ENCODE measurements around the gene ZBED4. TPM values are rescaled to one million over a fixed set of nuclear protein-coding genes. Genes with fewer than 3 reads are reported as not detected.

Gene ZBED4
- total and polyA plus RNA-seq, 4 donors = 2.1 to 10.3 (median 4.8) TPM

GRCh38 chr22:49910229-49911155 lies 56.8 kb downstream of the ZBED4 start:
- no peak for DNase-seq (ENCODE audit: low spot score)
- TF ChIP-seq NR2F2 (IDR thresholded peaks at IDR 0.05) = no peak
- TF ChIP-seq HNF4G (IDR thresholded peaks at IDR 0.05) = no peak
- TF ChIP-seq, protein P1, sequence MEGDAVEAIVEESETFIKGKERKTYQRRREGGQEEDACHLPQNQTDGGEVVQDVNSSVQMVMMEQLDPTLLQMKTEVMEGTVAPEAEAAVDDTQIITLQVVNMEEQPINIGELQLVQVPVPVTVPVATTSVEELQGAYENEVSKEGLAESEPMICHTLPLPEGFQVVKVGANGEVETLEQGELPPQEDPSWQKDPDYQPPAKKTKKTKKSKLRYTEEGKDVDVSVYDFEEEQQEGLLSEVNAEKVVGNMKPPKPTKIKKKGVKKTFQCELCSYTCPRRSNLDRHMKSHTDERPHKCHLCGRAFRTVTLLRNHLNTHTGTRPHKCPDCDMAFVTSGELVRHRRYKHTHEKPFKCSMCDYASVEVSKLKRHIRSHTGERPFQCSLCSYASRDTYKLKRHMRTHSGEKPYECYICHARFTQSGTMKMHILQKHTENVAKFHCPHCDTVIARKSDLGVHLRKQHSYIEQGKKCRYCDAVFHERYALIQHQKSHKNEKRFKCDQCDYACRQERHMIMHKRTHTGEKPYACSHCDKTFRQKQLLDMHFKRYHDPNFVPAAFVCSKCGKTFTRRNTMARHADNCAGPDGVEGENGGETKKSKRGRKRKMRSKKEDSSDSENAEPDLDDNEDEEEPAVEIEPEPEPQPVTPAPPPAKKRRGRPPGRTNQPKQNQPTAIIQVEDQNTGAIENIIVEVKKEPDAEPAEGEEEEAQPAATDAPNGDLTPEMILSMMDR (IDR thresholded peaks at IDR 0.05; ENCODE audit: low read depth, low read length, missing input control) = no peak
- WGBS = 89% methylated on average over 27 of the region's 27 CpGs
- no peak overlapping the region for H3K4me3 ChIP-seq (ENCODE audit: low read depth in 1 of 3, low read length in 3 of 3)
- H3K9me3 ChIP-seq (ENCODE audit: control insufficient read depth in 4 of 4, low read length in 3 of 4) = no peaks in the 10 kb centered on the region
- H3K36me3 ChIP-seq (ENCODE audit: control insufficient read depth in 4 of 4, insufficient read depth in 3 of 4, low read depth in 1 of 4, low read length in 3 of 4) = peaks cover 11 to 49% (median 15%) of the 10 kb centered on the region in 4 donors
- no peaks in the 10 kb centered on the region for H3K4me1 ChIP-seq (ENCODE audit: control insufficient read depth in 4 of 4, insufficient read depth in 4 of 4, low read length in 3 of 4)
- no peak overlapping the region for H3K9ac ChIP-seq (ENCODE audit: low read depth in 1 of 2, low read length in 2 of 2)
- H3K27ac ChIP-seq (ENCODE audit: low read depth in 1 of 2, low read length in 2 of 2) = no peak overlapping the region
- H3K27me3 ChIP-seq (ENCODE audit: control insufficient read depth in 4 of 4, insufficient read depth in 4 of 4, low read length in 3 of 4) = no peaks in the 10 kb centered on the region

GRCh38 chr22:49911881-49912625 lies 58.4 kb downstream of the ZBED4 start:
- 90% methylated on average over 30 of the region's 30 CpGs for WGBS
- H3K27me3 ChIP-seq (ENCODE audit: control insufficient read depth in 4 of 4, insufficient read depth in 4 of 4, low read length in 3 of 4) = no peaks in the 10 kb centered on the region
- H3K27ac ChIP-seq (ENCODE audit: low read depth in 1 of 2, low read length in 2 of 2) = no peak overlapping the region
- peaks cover 10 to 39% (median 13%) of the 10 kb centered on the region in 4 donors for H3K36me3 ChIP-seq (ENCODE audit: control insufficient read depth in 4 of 4, insufficient read depth in 3 of 4, low read depth in 1 of 4, low read length in 3 of 4)
- no peak overlapping the region for H3K9ac ChIP-seq (ENCODE audit: low read depth in 1 of 2, low read length in 2 of 2)
- H3K4me1 ChIP-seq (ENCODE audit: control insufficient read depth in 4 of 4, insufficient read depth in 4 of 4, low read length in 3 of 4) = peaks cover 0 to 4% (median 2%) of the 10 kb centered on the region in 4 donors
- H3K4me3 ChIP-seq (ENCODE audit: low read depth in 1 of 3, low read length in 3 of 3) = no peak overlapping the region
- DNase-seq (ENCODE audit: low spot score) = no peak
- no peaks in the 10 kb centered on the region for H3K9me3 ChIP-seq (ENCODE audit: control insufficient read depth in 4 of 4, low read length in 3 of 4)
- TF ChIP-seq, protein P1 (IDR thresholded peaks at IDR 0.05; ENCODE audit: low read depth, low read length, missing input control) = no peak
- TF ChIP-seq YY1 (IDR thresholded peaks at IDR 0.05) (no peak), HNF4G (IDR thresholded peaks at IDR 0.05) (no peak), FOXA1 (IDR thresholded peaks at IDR 0.05) (no peak)
- TF ChIP-seq, protein P2, sequence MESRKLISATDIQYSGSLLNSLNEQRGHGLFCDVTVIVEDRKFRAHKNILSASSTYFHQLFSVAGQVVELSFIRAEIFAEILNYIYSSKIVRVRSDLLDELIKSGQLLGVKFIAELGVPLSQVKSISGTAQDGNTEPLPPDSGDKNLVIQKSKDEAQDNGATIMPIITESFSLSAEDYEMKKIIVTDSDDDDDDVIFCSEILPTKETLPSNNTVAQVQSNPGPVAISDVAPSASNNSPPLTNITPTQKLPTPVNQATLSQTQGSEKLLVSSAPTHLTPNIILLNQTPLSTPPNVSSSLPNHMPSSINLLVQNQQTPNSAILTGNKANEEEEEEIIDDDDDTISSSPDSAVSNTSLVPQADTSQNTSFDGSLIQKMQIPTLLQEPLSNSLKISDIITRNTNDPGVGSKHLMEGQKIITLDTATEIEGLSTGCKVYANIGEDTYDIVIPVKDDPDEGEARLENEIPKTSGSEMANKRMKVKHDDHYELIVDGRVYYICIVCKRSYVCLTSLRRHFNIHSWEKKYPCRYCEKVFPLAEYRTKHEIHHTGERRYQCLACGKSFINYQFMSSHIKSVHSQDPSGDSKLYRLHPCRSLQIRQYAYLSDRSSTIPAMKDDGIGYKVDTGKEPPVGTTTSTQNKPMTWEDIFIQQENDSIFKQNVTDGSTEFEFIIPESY (IDR thresholded peaks at IDR 0.05) = no peak

GRCh38 chr22:49913026-49913425 lies 59.4 kb downstream of the ZBED4 start:
- no peak overlapping the region for H3K27ac ChIP-seq (ENCODE audit: low read depth in 1 of 2, low read length in 2 of 2)
- H3K9me3 ChIP-seq (ENCODE audit: control insufficient read depth in 4 of 4, low read length in 3 of 4) = no peaks in the 10 kb centered on the region
- peaks cover 0 to 9% (median 3%) of the 10 kb centered on the region in 4 donors for H3K4me1 ChIP-seq (ENCODE audit: control insufficient read depth in 4 of 4, insufficient read depth in 4 of 4, low read length in 3 of 4)
- H3K27me3 ChIP-seq (ENCODE audit: control insufficient read depth in 4 of 4, insufficient read depth in 4 of 4, low read length in 3 of 4) = no peaks in the 10 kb centered on the region
- DNase-seq (ENCODE audit: low spot score) = no peak
- H3K4me3 ChIP-seq (ENCODE audit: low read depth in 1 of 3, low read length in 3 of 3) = no peak overlapping the region
- no peak overlapping the region for H3K9ac ChIP-seq (ENCODE audit: low read depth in 1 of 2, low read length in 2 of 2)
- peaks cover 6 to 30% (median 9%) of the 10 kb centered on the region in 4 donors for H3K36me3 ChIP-seq (ENCODE audit: control insufficient read depth in 4 of 4, insufficient read depth in 3 of 4, low read depth in 1 of 4, low read length in 3 of 4)
- 84% methylated on average over 14 of the region's 14 CpGs for WGBS
- TF ChIP-seq FOXA1 (IDR thresholded peaks at IDR 0.05) (no peak), EGR1 (IDR thresholded peaks at IDR 0.05; ENCODE audit: low read depth in 2 of 2) (no peak), ATF3 (IDR thresholded peaks at IDR 0.05) (no peak), TAF1 (conservative IDR thresholded peaks at IDR 0.05) (no peak), RXRA (IDR thresholded peaks at IDR 0.05) (no peak), RAD21 (IDR thresholded peaks at IDR 0.05) (no peak), YY1 (IDR thresholded peaks at IDR 0.05) (no peak), FOXA2 (IDR thresholded peaks at IDR 0.05) (no peak), HNF4A (conservative IDR thresholded peaks at IDR 0.05) (no peak), JUND (IDR thresholded peaks at IDR 0.05) (no peak), NR2F2 (IDR thresholded peaks at IDR 0.05) (no peak), GABPA (IDR thresholded peaks at IDR 0.05 in 1 of 2, conservative IDR thresholded peaks at IDR 0.05 in 1 of 2) (no peak), SP1 (IDR thresholded peaks at IDR 0.05) (no peak)
- TF ChIP-seq, protein P1 (IDR thresholded peaks at IDR 0.05; ENCODE audit: low read depth, low read length, missing input control) = no peak
